Stomach (tissue), 4 donors: ENCODE measurements around the gene PCBD2.

ENCODE experiments used
- CTCF ChIP-seq, 7 experiments: fragments of 450-650 bp in 4 of 7; fragments of 200-600 bp in 3 of 7; sonication (generic) in 3 of 7; IDR thresholded peaks; one replicate each; pipeline ENCODE4 v1.5.1; 2016 to 2019; ENCODE audit warnings: antibody characterized with exemption in 7 of 7, control low read depth in 2 of 7, mild to moderate bottlenecking in 1 of 7
- POLR2AphosphoS5 ChIP-seq, 3 donors: sonication (generic); formaldehyde crosslinking; IDR thresholded peaks; one replicate each; pipeline ENCODE4 v1.6.1; 2016; ENCODE audit warnings: antibody characterized with exemption in 3 of 3

- TF ChIP-seq CTCF (IDR thresholded peaks at IDR 0.05) (no peak), POLR2AphosphoS5 (IDR thresholded peaks at IDR 0.05) (no peak)
Observed at GRCh38 chr5:134993161-134993560, 88.2 kb downstream of the PCBD2 start.
